Liver (tissue), 9 donors: ENCODE measurements around the gene TMSB4X. TPM values are rescaled to one million over a fixed set of nuclear protein-coding genes. Genes with fewer than 3 reads are reported as not detected.
"Not testable (repeated sequence)": the region's sequence is repeated elsewhere in the genome, so short reads cannot be mapped to it uniquely, and the experiment has no call there.

ENCODE experiments used
- DNase-seq: peaks from one replicate; pipeline ENCODE4 v3.0.0-alpha.2; 2017; ENCODE audit warnings: low spot score
- H3K27ac ChIP-seq, 2 donors: one replicate each; pipeline ENCODE4 v1.7.0; 2013; ENCODE audit warnings: inconsistent platforms in 2 of 2, low read length in 2 of 2, control low read depth in 1 of 2, low read depth in 1 of 2, mild to moderate bottlenecking in 1 of 2
- H3K27me3 ChIP-seq, 4 donors: one replicate each; pipeline versions ENCODE4 v1.6.1 to v1.7.0; 2013; ENCODE audit warnings: low read length in 3 of 4, inconsistent platforms in 1 of 4, mild to moderate bottlenecking in 1 of 4, moderate library complexity in 1 of 4; ENCODE audit not compliant: control insufficient read depth in 4 of 4, insufficient read depth in 4 of 4
- H3K36me3 ChIP-seq, 4 donors: one replicate each; pipeline versions ENCODE4 v1.6.1 to v1.7.0; 2013; ENCODE audit warnings: low read length in 3 of 4, mild to moderate bottlenecking in 3 of 4, low read depth in 1 of 4, moderate library complexity in 1 of 4; ENCODE audit not compliant: control insufficient read depth in 4 of 4, insufficient read depth in 3 of 4
- H3K4me1 ChIP-seq, 4 donors: one replicate each; pipeline versions ENCODE4 v1.6.1 to v1.7.0; 2013; ENCODE audit warnings: low read length in 3 of 4, mild to moderate bottlenecking in 3 of 4, moderate library complexity in 1 of 4; ENCODE audit not compliant: control insufficient read depth in 4 of 4, insufficient read depth in 4 of 4
- H3K4me3 ChIP-seq, 3 donors: one replicate each; pipeline versions ENCODE4 v1.6.1 to v1.7.0; 2013; ENCODE audit warnings: low read length in 3 of 3, control low read depth in 1 of 3, low read depth in 1 of 3, mild to moderate bottlenecking in 1 of 3
- H3K9ac ChIP-seq, 2 donors: one replicate each; pipeline ENCODE4 v1.7.0; 2013; ENCODE audit warnings: low read length in 2 of 2, mild to moderate bottlenecking in 2 of 2, moderate library complexity in 2 of 2, control low read depth in 1 of 2, low read depth in 1 of 2
- H3K9me3 ChIP-seq, 4 donors: one replicate each; pipeline versions ENCODE4 v1.6.1 to v1.7.0; 2013; ENCODE audit warnings: low read length in 3 of 4; ENCODE audit not compliant: control insufficient read depth in 4 of 4
- EGR1 ChIP-seq, 2 donors: IDR thresholded peaks; 2 replicates each; pipeline ENCODE4 v1.6.1; 2016 to 2018; ENCODE audit warnings: antibody characterized with exemption in 2 of 2, low read depth in 2 of 2
- GABPA ChIP-seq, 2 donors: IDR thresholded peaks in 1 of 2; conservative IDR thresholded peaks in 1 of 2; 2 replicates each; pipeline ENCODE4 v1.6.1; 2016; ENCODE audit warnings: antibody characterized with exemption in 2 of 2, mild to moderate bottlenecking in 1 of 2, moderate library complexity in 1 of 2
- HNF4G ChIP-seq: IDR thresholded peaks from 2 replicates; pipeline ENCODE4 v1.6.1; 2016; ENCODE audit warnings: antibody characterized with exemption
- NR2F2 ChIP-seq: IDR thresholded peaks from 2 replicates; pipeline ENCODE4 v1.6.1; 2016; ENCODE audit warnings: antibody characterized with exemption
- SP1 ChIP-seq: IDR thresholded peaks from 2 replicates; pipeline ENCODE4 v1.6.1; 2018; ENCODE audit warnings: antibody characterized with exemption, mild to moderate bottlenecking
- YY1 ChIP-seq: IDR thresholded peaks from 2 replicates; pipeline ENCODE4 v1.6.1; 2016; ENCODE audit warnings: antibody characterized with exemption, mild to moderate bottlenecking
- WGBS: extraction: QIAGEN DNeasy Blood & Tissue Kit; methylation state at CpG from one replicate; pipeline ENCODE4 v1.1.7; 2013; 5-methylcytosine and 5-hydroxymethylcytosine counted together
- polyA plus RNA-seq, 2 donors: library from polyadenylated mRNA; stranded (reverse) in 1 of 2; unstranded in 1 of 2; fragments of 200-250 nt in 1 of 2; fragments of >200 nt in 1 of 2; fragmentation: Nextera tagmentation in 1 of 2; extraction: Ambion mirVana in 1 of 2; gene quantifications; one replicate each; pipeline versions ENCODE4 v1.2.1 to v1.2.3, GENCODE V29; 2013 to 2015
- total RNA-seq, 2 donors: library from RNA; depleted of rRNA; stranded (reverse); fragments of >200 nt; gene quantifications; one replicate each; pipeline ENCODE4 v1.2.3, GENCODE V29; 2014
- TF ChIP-seq, protein P1 (sequence below): IDR thresholded peaks from 2 replicates; pipeline ENCODE4 v1.6.1; 2016; ENCODE audit warnings: antibody characterized with exemption, mild to moderate bottlenecking
- TF ChIP-seq, protein P2 (sequence below): IDR thresholded peaks from 2 replicates; pipeline ENCODE4 v1.6.1; 2016; ENCODE audit warnings: antibody characterized with exemption
- donor health status: healthy.
- donor health status: healthy.
- donor health status: healthy.
- donor health status: healthy.
- donor health status: healthy.

Gene TMSB4X
- total and polyA plus RNA-seq, 4 donors = 658 to 1,704 (median 816) TPM

DNA sequence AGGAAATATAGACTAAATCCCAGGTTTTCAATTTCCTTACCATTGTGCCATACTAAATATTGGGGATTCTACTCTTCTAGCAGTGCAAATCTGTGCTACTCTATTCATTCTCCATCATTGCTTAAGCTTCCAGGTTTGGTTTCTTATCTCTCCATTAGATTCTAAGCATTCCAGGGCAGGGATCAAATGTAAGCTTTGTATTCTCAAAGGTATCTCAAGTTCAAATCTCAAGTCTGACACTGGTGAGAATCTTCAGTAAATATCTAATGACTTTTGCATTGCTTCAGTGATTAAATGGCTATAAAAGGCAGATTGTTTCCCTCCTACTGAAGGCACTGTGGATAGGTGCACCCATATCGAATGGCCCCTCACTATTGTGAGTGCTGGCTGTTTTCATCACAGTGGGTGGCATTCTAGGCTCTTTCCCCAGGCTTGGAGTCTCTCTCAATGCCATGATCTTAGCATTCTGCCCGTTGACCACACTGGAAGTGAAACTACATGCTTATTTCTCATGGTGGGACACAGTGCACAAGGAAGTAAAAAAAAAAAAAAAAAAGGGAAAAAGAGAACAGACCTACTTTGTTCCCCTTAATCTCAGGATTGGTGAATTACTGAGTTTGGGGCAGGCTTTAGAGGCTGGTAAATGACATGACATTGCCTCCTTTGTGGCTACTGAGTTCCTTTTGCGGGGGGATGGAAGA, 40.8 kb downstream of the TMSB4X start (continued):
- TF ChIP-seq, protein P1, sequence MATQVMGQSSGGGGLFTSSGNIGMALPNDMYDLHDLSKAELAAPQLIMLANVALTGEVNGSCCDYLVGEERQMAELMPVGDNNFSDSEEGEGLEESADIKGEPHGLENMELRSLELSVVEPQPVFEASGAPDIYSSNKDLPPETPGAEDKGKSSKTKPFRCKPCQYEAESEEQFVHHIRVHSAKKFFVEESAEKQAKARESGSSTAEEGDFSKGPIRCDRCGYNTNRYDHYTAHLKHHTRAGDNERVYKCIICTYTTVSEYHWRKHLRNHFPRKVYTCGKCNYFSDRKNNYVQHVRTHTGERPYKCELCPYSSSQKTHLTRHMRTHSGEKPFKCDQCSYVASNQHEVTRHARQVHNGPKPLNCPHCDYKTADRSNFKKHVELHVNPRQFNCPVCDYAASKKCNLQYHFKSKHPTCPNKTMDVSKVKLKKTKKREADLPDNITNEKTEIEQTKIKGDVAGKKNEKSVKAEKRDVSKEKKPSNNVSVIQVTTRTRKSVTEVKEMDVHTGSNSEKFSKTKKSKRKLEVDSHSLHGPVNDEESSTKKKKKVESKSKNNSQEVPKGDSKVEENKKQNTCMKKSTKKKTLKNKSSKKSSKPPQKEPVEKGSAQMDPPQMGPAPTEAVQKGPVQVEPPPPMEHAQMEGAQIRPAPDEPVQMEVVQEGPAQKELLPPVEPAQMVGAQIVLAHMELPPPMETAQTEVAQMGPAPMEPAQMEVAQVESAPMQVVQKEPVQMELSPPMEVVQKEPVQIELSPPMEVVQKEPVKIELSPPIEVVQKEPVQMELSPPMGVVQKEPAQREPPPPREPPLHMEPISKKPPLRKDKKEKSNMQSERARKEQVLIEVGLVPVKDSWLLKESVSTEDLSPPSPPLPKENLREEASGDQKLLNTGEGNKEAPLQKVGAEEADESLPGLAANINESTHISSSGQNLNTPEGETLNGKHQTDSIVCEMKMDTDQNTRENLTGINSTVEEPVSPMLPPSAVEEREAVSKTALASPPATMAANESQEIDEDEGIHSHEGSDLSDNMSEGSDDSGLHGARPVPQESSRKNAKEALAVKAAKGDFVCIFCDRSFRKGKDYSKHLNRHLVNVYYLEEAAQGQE = no peak

DNA sequence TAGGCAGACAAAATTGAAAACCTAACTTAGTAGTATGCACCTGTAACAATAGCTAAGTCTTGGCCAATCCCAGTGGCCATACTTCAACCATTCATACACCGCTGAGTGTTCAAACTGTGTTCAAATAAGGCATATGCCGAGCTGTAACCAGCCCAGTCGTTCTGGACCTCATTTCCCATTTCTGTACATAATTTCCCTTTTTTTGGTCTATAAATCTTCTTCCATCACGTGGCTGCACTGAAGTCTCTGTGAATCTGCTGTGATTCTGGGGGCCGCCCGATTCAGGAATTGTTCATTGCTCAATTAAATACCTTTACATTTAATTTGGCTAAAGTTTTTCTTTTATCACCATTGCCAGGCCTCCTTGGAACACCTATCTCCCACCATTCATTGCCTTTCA, 41.8 kb downstream of the TMSB4X start:
- H3K4me3 ChIP-seq, H3K36me3 ChIP-seq, H3K4me1 ChIP-seq, H3K27me3 ChIP-seq, DNase-seq, H3K27ac ChIP-seq, H3K9ac ChIP-seq, H3K9me3 ChIP-seq: not testable (repeated sequence)
- 80% methylated on average over 6 of the region's 6 CpGs for WGBS

DNA sequence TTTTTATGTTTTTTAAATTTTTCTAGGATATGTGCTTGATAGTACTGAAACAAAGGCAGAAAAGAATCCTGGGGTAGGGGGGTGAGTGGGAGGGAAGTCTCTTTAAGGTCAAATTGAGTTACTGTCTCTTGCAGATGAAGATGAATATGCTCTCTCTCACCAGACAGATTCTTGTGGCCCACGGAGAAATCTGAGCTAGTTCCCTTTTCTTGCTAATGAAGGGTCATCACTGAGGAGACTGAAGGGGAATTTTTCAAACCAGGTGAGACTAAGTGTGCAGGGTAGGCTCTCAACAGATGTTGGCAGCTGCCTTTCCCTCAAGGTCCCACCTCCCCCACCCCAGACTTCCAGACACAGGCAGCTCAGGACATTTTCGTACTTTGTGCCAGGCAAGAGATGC, 48.0 kb downstream of the TMSB4X start:
- no peak overlapping the region for H3K4me3 ChIP-seq
- TF ChIP-seq, protein P1 = no peak
- TF ChIP-seq NR2F2 (no peak), SP1 (no peak), HNF4G (no peak), GABPA (IDR thresholded peaks at IDR 0.05 in 1 of 2, conservative IDR thresholded peaks at IDR 0.05 in 1 of 2) (no peak), EGR1 (IDR thresholded peaks at IDR 0.05; ENCODE audit: low read depth in 2 of 2) (no peak), YY1 (no peak)
- TF ChIP-seq, protein P2, sequence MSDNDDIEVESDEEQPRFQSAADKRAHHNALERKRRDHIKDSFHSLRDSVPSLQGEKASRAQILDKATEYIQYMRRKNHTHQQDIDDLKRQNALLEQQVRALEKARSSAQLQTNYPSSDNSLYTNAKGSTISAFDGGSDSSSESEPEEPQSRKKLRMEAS = no peak
- H3K27ac ChIP-seq = no peak overlapping the region
- no peaks in the 10 kb centered on the region for H3K27me3 ChIP-seq
- no peak overlapping the region for H3K9ac ChIP-seq
- H3K9me3 ChIP-seq = no peaks in the 10 kb centered on the region
- DNase-seq = no peak
- WGBS = 79% methylated on average over 2 of the region's 2 CpGs
- no peaks in the 10 kb centered on the region for H3K36me3 ChIP-seq
- no peaks in the 10 kb centered on the region for H3K4me1 ChIP-seq
